Measurements from ENCODE around the gene TRIP12. TPM values are rescaled to one million over a fixed set of nuclear protein-coding genes. Genes with fewer than 3 reads are reported as not detected.

Gene TRIP12
- total RNA-seq, 1 experiment from 2014 or later: 115 TPM

DNA sequence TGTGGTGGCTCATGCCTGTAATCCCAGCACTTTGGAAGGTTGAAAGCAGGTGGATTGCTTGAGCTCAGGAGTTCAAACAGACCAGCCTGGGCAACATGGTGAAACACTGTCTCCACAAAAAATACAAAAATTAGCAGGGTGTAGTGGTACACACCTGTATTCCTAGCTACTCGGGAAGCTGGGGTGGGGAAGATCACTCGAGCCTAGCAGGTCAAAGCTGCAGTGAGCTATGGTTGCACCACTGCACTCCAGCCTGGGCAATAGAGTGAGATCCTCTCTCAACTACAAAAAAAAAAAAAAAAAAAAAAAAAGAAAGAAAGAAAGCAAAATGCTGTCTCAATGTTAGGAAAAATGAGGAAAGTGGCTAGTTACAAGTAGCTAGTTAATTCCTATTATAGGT is 56.8 kb downstream of the TRIP12 start:
- Histone ChIP-seq H3K9me3 (no peaks in the 10 kb centered on the region), H3K36me3 (ENCODE audit: control insufficient read depth, insufficient read depth, low read length) (no peaks in the 10 kb centered on the region), H3K4me1 (no peaks in the 10 kb centered on the region), H3K27me3 (replicated peaks; ENCODE audit: control insufficient read depth, insufficient read depth, low read length) (no peaks in the 10 kb centered on the region), H3K4me3 (ENCODE audit: low read depth, low read length) (no peak overlapping the region)
- H3K36me3 Mint-ChIP-seq (ENCODE audit: insufficient read depth, unreplicated experiment): peaks cover 17% of the 10 kb centered on the region
- no peaks in the 10 kb centered on the region for H3K4me1 Mint-ChIP-seq (ENCODE audit: low read depth, unreplicated experiment)
- intact Hi-C loops (cut with micrococcal nuclease; ENCODE audit: unreplicated experiment): no loop called here
- BruUV-seq (replicated peaks): no TSS peak
- POLR2A ChIA-PET: interaction anchor here (0.7 kb wide), 1 partner anchor 812 kb away, joined by 7 read pairs; no protein-coding TSS in a partner anchor
- H3K9me3 Mint-ChIP-seq (ENCODE audit: unreplicated experiment): no peaks in the 10 kb centered on the region
- CTCF ChIA-PET: interaction anchor here (0.6 kb wide), 1 partner anchor 46 kb away, joined by 3 read pairs; no protein-coding TSS in a partner anchor
- H3K4me3 Mint-ChIP-seq (ENCODE audit: unreplicated experiment): no peak overlapping the region
- no peak overlapping the region for H3K27ac Mint-ChIP-seq (ENCODE audit: unreplicated experiment)
- no peak for DNase-seq
- H3K27me3 Mint-ChIP-seq (ENCODE audit: insufficient read depth, unreplicated experiment): no peaks in the 10 kb centered on the region
- TF ChIP-seq, protein P1, sequence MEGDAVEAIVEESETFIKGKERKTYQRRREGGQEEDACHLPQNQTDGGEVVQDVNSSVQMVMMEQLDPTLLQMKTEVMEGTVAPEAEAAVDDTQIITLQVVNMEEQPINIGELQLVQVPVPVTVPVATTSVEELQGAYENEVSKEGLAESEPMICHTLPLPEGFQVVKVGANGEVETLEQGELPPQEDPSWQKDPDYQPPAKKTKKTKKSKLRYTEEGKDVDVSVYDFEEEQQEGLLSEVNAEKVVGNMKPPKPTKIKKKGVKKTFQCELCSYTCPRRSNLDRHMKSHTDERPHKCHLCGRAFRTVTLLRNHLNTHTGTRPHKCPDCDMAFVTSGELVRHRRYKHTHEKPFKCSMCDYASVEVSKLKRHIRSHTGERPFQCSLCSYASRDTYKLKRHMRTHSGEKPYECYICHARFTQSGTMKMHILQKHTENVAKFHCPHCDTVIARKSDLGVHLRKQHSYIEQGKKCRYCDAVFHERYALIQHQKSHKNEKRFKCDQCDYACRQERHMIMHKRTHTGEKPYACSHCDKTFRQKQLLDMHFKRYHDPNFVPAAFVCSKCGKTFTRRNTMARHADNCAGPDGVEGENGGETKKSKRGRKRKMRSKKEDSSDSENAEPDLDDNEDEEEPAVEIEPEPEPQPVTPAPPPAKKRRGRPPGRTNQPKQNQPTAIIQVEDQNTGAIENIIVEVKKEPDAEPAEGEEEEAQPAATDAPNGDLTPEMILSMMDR (IDR thresholded peaks at IDR 0.05; ENCODE audit: insufficient read depth in 1 of 2, low read depth in 1 of 2, low read length in 1 of 2, severe bottlenecking in 1 of 2, unreplicated experiment in 1 of 2): no peak

DNA sequence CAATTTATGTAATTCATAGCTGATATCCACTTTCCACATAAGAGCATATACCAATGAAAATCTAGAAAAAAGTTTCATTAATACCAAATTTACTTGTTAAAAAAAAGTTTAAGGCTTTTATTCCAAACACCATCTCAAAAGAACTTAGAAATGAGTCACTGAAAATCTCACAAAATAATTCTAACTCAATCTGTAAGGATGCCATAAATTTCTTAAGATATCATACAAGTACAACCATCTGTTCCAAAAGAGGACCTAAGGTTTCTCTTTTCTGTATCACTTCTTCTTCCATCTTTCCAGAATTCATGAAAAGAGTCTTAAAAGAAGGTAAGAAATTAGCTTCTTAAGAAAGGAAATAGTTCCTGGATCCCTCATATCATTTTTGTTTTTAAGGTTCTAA is 60.4 kb downstream of the TRIP12 start:
- no peaks in the 10 kb centered on the region for H3K9me3 Mint-ChIP-seq (ENCODE audit: unreplicated experiment)
- TF ChIP-seq, protein P1 (IDR thresholded peaks at IDR 0.05; ENCODE audit: insufficient read depth in 1 of 2, low read depth in 1 of 2, low read length in 1 of 2, severe bottlenecking in 1 of 2, unreplicated experiment in 1 of 2): no peak
- H3K27ac Mint-ChIP-seq (ENCODE audit: unreplicated experiment): no peak overlapping the region
- no peaks in the 10 kb centered on the region for H3K4me1 Mint-ChIP-seq (ENCODE audit: low read depth, unreplicated experiment)
- no peak overlapping the region for H3K4me3 Mint-ChIP-seq (ENCODE audit: unreplicated experiment)
- BruUV-seq (replicated peaks): no TSS peak
- peaks cover 1% of the 10 kb centered on the region for H3K4me1 ChIP-seq
- peaks cover 20% of the 10 kb centered on the region for H3K36me3 Mint-ChIP-seq (ENCODE audit: insufficient read depth, unreplicated experiment)
- ChIA-PET POLR2A (no interaction called here), CTCF (no interaction called here)
- no peaks in the 10 kb centered on the region for H3K27me3 ChIP-seq (replicated peaks; ENCODE audit: control insufficient read depth, insufficient read depth, low read length)
- intact Hi-C loops (cut with micrococcal nuclease; ENCODE audit: unreplicated experiment): no loop called here
- no peak for DNase-seq
- no peaks in the 10 kb centered on the region for H3K27me3 Mint-ChIP-seq (ENCODE audit: insufficient read depth, unreplicated experiment)
- H3K4me3 ChIP-seq (ENCODE audit: low read depth, low read length): no peak overlapping the region
- no peaks in the 10 kb centered on the region for H3K36me3 ChIP-seq (ENCODE audit: control insufficient read depth, insufficient read depth, low read length)
- H3K9me3 ChIP-seq: no peaks in the 10 kb centered on the region

DNA sequence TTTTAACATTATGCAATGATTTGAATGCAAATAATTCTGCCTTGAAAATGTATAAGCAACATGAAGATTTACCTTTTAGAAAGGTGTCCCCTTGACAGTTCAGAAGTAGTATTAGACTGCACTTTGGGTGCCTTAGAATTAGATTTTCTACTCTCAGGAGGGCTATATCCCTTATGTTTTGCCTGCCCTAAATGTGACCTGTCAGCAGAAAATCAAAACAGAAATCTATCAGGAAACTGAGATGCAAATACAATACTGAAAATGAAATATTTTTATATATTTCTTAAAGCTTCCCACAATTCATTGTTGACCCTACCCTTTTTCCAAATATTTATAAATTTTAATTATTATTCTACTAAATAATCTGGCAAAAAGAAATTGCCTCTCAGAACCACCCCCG is 61.5 kb downstream of the TRIP12 start:
- no peak overlapping the region for H3K4me3 ChIP-seq (ENCODE audit: low read depth, low read length)
- H3K4me1 ChIP-seq: peaks cover 6% of the 10 kb centered on the region
- no peak overlapping the region for H3K27ac Mint-ChIP-seq (ENCODE audit: unreplicated experiment)
- POLR2A ChIA-PET: no interaction called here
- H3K9me3 ChIP-seq: no peaks in the 10 kb centered on the region
- no peaks in the 10 kb centered on the region for H3K36me3 ChIP-seq (ENCODE audit: control insufficient read depth, insufficient read depth, low read length)
- intact Hi-C loops (cut with micrococcal nuclease; ENCODE audit: unreplicated experiment): no loop called here
- H3K27me3 Mint-ChIP-seq (ENCODE audit: insufficient read depth, unreplicated experiment): no peaks in the 10 kb centered on the region
- no peak for DNase-seq
- H3K9me3 Mint-ChIP-seq (ENCODE audit: unreplicated experiment): no peaks in the 10 kb centered on the region
- H3K4me3 Mint-ChIP-seq (ENCODE audit: unreplicated experiment): no peak overlapping the region
- H3K36me3 Mint-ChIP-seq (ENCODE audit: insufficient read depth, unreplicated experiment): peaks cover 20% of the 10 kb centered on the region
- H3K4me1 Mint-ChIP-seq (ENCODE audit: low read depth, unreplicated experiment): no peaks in the 10 kb centered on the region
- CTCF ChIA-PET: no interaction called here
- H3K27me3 ChIP-seq (replicated peaks; ENCODE audit: control insufficient read depth, insufficient read depth, low read length): no peaks in the 10 kb centered on the region
- no TSS peak for BruUV-seq (replicated peaks)
- TF ChIP-seq, protein P1 (IDR thresholded peaks at IDR 0.05; ENCODE audit: insufficient read depth in 1 of 2, low read depth in 1 of 2, low read length in 1 of 2, severe bottlenecking in 1 of 2, unreplicated experiment in 1 of 2): no peak
